ENCODE data around the gene ARFGAP1. TPM values are rescaled to one million over a fixed set of nuclear protein-coding genes. Genes with fewer than 3 reads are reported as not detected.

The ARFGAP1 gene
- 69.7 to 103 TPM (median 80.9 TPM) in 5 replicates for total RNA-seq (2022; extraction: Qiagen RNA extraction; ENCODE audit: low read depth)

GRCh38 chr20:63272105-63273058 is at the start of gene ARFGAP1:
TSS of gene ARFGAP1 (plus strand) at chr20:63272813. CDS start at chr20:63275581, 2,768 bp downstream.

DNA sequence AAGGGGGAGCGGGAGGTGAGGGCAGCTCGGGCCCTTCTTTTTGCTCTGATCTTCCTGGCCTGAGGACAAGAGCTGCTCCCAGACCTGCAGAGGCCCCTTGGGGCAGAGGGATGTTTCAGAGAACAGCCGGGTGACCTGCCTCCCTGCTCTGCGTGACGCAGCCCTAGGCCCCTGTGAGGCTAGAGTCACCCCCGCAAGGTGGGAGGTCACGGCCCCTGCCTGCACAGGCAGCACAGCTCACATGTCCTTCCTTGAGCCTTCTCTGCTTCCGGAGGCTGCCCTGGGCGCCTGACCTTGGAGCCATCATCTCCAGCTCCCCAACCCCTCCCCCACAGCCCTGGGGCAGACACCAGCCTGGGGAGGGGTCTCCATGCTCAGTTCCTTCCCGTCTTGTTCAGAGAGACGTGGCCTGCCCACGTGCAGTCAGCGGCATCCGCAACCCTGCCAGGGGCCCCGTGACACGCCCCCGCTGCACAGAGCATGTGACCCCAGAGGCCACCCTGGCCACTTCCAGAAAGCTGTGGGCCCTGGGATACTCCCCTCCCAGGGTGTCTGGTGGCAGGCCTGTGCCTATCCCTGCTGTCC is 37.1 kb upstream of the ARFGAP1 start, which contains the start of gene BIRC7:
Gene BIRC7 (plus strand): TSS at position 507 of the 585 bp plus-strand sequence. CDS start 192 bp downstream, outside the sequence.

DNA sequence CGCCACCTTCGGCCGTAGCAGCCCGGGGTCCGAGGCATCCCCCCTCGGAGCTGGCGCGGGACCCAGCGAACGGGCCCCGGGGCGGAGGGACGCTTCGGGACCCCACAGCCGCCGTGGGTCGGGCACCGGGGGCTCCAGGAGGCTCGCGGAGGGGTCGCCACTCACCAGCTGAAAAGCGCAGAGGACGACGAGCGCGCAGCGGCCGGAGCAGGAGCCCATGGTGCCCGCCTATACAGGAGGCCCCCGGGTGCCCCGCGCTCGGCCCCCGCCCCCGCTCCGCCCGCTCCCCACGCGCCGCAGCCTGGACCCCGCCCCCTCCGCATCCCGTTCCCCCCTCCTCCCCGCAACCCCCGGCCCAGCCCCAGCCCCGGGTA is 18.4 kb upstream of the ARFGAP1 start, which contains the start of gene NKAIN4:
Gene NKAIN4 (minus strand): TSS at position 232 of the 374 bp plus-strand sequence. CDS start 13 bp downstream, at position 219.

GRCh38 chr20:63292904-63293303 is 20.3 kb downstream of the ARFGAP1 start, which contains the start of gene COL20A1:
TSS of gene COL20A1 (plus strand) at chr20:63293186. CDS start at chr20:63295108, 1,922 bp downstream.

Other genes with a start within 250 kb of the ARFGAP1 start
- gene YTHDF1, start 56.7 kb upstream of the ARFGAP1 start, total RNA-seq (2022; extraction: Qiagen RNA extraction; ENCODE audit: low read depth): 50.3 to 60.2 TPM (median 53.2 TPM) in 5 replicates
- 1.9 to 4.4 TPM (median 3.2 TPM) in 5 replicates for gene BIRC7, start 36.9 kb upstream of the ARFGAP1 start, total RNA-seq (2022; extraction: Qiagen RNA extraction; ENCODE audit: low read depth)
- 6.3 to 10.3 TPM (median 6.7 TPM) in 5 replicates for gene NKAIN4, start 18.4 kb upstream of the ARFGAP1 start, total RNA-seq (2022; extraction: Qiagen RNA extraction; ENCODE audit: low read depth)
- gene COL20A1, start 20.4 kb downstream of the ARFGAP1 start, total RNA-seq (2022; extraction: Qiagen RNA extraction; ENCODE audit: low read depth): 0.73 to 1.4 TPM (median 1.1 TPM) in 5 replicates
- gene CHRNA4, start 88.5 kb downstream of the ARFGAP1 start, total RNA-seq (2022; extraction: Qiagen RNA extraction; ENCODE audit: low read depth): 0.16 to 0.29 TPM (median 0.20 TPM) in 5 replicates
- gene KCNQ2, start 199.8 kb downstream of the ARFGAP1 start, total RNA-seq (2022; extraction: Qiagen RNA extraction; ENCODE audit: low read depth): 0.50 to 0.68 TPM (median 0.60 TPM) in 5 replicates
- 136 to 164 TPM (median 141 TPM) in 5 replicates for gene EEF1A2, start 226.3 kb downstream of the ARFGAP1 start, total RNA-seq (2022; extraction: Qiagen RNA extraction; ENCODE audit: low read depth)
- gene PPDPF, start 248.0 kb downstream of the ARFGAP1 start, total RNA-seq (2022; extraction: Qiagen RNA extraction; ENCODE audit: low read depth): 277 to 347 TPM (median 317 TPM) in 5 replicates